Measurements from ENCODE around the gene CHAD. TPM values are rescaled to one million over a fixed set of nuclear protein-coding genes. Genes with fewer than 3 reads are reported as not detected.
A peak's percentile ranks its signal among the peaks of the same experiment; 100 is the strongest.
"Not testable (repeated sequence)": the region's sequence is repeated elsewhere in the genome, so short reads cannot be mapped to it uniquely, and the experiment has no call there.

The CHAD gene
- total RNA-seq, 1 donor from 2014 or later, result not detected

GRCh38 chr17:50493744-50494143, 25.1 kb upstream of the CHAD start:
- no peak for ATAC-seq

- no peak for ATAC-seq
Observed at GRCh38 chr17:50492214-50492613, 23.5 kb upstream of the CHAD start.

GRCh38 chr17:50491505-50491904, 22.8 kb upstream of the CHAD start:
- ATAC-seq, result no peak

GRCh38 chr17:50488880-50489279, 20.2 kb upstream of the CHAD start:
- no peak for ATAC-seq

GRCh38 chr17:50487213-50488096, 18.8 kb upstream of the CHAD start:
- peak; percentile 95 for ATAC-seq

- ATAC-seq, result no peak
Observed at GRCh38 chr17:50484386-50485155, 15.9 kb upstream of the CHAD start.

GRCh38 chr17:50483266-50483665, 14.6 kb upstream of the CHAD start:
- no peak for ATAC-seq

DNA sequence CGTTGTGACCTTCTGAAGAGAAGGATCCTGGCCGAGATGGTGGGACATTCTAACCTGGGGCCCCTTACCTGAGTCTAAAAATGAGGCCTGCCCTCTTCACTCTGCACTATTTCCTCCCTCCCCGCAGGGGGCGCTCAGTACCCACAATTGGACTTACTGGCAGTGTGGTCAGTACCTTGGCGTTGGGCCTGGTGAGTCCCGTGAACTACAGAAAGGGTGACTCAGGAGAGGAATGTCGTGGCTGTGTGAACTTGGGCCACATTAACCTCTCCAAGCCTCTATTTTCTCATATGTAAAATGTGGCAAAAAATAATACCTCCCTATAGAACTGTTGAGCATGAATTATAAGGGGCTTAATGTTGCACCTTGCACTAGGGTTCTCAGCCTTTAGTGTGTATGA, 13.8 kb upstream of the CHAD start:
- ATAC-seq, result peak; percentile 66

DNA sequence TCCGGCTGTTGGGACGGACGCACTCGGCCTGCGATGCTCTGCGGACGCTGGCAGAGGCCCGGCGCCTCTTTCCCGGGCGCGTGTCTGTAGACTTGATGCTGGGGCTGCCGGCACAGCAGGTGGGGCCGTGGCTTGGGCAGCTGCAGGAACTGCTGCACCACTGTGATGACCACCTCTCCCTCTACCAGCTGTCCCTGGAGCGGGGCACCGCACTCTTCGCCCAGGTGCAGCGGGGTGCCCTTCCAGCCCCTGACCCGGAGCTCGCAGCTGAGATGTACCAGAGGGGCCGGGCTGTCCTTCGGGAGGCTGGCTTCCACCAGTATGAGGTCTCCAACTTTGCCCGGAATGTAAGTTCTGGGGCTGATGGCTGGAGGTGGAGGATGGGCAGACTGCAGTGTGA, 13.4 kb upstream of the CHAD start:
- no peak for ATAC-seq

GRCh38 chr17:50481648-50482047, 13.0 kb upstream of the CHAD start:
- ATAC-seq, result no peak

- no peak for ATAC-seq
Observed at GRCh38 chr17:50480854-50481490, 12.3 kb upstream of the CHAD start.

DNA sequence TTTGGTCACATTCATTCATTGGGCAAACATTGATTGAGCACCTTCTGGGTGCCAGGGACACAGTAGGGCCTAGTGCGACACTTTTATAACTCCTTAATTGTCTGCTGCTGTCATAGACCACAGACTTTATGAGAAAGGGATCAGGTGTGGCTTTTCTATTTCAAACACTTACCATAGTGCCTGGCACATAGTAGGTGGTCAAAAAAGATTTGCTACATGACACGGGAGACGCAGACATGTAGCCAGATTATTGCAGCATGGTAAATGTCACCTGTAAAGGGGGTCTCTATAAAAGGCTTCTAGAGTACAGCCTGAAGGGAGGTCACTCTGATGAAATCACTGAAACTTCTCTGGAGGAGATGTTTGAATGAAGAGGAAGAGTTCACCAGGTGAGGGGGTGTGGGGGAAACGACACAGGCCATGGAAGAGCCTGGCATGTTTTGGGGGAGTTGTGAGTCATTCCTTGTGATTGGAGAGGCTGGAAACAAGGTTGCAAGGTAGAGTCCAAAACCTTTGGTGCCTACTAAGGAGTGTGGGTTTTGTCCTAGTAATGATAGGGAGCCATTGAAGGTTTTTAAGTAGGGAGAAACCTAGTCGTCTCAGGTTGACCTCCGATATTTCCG, 11.6 kb upstream of the CHAD start:
- ATAC-seq, result no peak

DNA sequence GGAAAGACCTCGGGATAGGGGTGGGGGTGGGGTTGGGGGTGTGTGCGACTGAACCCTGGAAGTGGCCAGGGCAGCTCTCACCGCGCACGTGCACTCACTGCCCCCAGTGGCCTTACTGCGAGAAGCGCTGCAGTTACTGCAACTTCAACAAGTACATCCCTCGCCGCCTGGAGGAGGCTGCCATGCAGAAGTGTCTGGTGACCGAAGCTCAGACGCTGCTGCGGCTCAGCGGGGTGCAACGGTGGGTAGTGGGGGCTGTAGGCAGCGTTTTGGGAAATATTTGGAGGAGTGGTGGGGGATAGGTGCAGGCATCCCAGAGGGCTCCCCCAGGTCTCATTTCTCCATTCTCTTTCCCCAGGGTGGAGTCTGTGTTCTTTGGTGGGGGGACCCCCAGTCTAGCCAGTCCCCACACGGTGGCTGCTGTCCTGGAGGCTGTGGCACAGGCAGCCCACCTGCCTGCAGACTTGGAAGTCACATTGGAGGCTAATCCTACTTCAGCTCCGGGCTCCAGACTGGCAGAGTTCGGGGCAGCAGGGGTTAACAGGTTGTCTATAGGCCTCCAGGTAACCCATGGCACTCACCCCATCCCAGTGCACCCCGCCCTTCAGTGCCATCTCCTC, 11.0 kb upstream of the CHAD start:
- peak; percentile 46 for ATAC-seq

DNA sequence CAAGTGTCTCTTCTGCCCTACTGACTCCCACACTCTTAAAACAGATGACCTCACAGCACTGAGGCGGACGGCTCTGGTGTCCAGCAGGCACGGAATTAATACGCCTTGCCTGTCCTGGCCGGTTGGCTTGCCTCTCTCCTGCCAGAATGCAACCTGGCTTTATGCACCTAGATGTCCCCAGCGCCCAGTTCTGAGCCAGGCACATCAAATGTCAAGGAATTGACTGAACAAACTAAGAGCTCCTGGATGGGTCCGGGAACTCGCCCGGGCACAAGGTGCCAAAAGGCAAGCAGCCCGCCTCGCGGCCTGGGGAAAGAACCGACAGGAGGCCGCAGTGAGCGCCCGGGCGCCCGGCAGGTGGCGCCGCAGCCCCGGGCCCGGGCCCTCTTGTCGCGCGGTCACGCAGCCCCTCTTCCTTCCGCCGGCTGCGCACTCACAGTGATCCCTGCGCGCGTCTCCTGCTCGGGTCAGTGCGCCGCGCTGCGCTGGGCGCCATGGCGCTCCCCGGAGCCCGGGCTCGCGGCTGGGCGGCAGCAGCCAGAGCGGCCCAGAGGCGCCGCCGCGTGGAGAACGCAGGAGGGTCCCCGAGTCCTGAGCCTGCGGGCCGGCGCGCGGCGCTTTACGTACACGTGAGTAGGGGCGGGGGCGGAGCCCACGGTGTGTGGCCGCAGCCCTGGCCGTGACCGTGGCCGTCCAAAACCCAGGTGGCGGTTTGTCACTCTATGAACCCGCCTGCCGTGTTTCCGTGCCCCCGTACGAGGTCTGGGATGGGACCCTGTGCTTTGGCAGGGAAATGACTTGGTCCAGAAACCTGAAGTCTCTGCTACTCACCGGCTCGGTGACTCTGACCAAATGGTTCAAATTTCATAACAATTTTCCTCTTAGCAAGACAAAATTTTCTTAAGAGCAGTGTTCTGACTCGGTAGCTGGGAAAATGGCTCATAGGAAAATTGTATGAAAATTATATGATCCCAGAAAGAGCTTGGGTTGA, 10.0 kb upstream of the CHAD start, which contains the start of gene RSAD1:
RSAD1 (plus strand) TSS at position 470 of the 991 bp plus-strand sequence; CDS start at position 495, 25 bp downstream.
- peak; percentile 90 for ATAC-seq

DNA sequence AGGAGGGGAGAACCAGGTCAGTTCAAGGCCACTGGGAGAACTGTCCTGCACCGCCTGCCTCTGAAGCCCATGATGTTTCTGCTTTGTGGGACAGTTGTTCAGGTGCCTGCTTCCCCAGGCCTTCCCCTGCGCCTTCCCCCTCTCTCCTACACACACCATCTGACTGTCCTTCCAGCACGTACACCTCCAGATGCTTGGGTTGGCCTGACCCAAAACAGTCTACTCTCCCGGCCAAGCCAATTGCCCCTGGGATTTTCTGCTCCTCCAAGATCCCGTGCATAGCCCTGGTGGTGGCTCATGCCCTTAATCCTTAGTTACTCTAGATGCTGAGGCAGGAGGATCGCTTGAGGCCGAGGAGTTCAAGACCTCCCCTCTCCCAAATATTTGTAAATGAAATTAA, 9.3 kb upstream of the CHAD start:
- no peak for ATAC-seq

GRCh38 chr17:50476545-50477315, 8.1 kb upstream of the CHAD start:
- ATAC-seq, result no peak

- not testable (repeated sequence) for ATAC-seq
Observed at GRCh38 chr17:50475775-50476544, 7.3 kb upstream of the CHAD start.

DNA sequence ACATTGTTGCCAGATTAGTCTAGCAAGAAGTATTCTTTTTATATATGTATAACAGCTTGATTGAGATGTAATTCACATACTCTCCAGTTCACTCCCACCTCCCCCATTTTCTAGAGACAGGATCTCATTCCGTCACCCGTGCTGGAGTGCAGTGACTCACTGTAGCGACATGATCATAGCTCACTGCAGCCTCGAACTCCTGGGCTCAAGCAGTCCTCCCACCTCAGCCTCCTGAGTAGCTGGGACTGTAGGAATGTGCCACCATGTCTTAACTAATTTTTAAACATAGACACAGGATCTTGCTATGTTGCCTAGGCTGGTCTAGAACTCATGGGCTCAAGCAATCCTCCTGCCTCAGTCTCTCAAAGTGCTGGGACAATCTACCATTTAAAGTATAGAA, 6.7 kb upstream of the CHAD start:
- ATAC-seq, result no peak

DNA sequence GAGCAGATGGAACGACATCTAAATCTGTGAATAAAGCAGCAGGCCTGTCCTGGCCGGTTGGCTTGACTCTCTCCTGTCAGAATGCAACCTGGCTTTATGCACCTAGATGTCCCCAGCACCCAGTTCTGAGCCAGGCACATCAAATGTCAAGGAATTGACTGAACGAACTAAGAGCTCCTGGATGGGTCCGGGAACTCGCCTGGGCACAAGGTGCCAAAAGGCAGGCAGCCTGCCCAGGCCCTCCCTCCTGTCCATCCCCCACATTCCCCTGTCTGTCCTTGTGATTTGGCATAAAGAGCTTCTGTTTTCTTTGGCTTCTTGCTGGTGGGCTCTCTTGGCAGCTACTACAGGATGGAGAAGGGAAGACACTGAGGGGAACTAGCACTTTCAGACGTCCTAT, 5.8 kb upstream of the CHAD start:
- ATAC-seq, result no peak

All from esophagus mucosa (tissue), 1 donor.